NOMO-1 treated with DMSO at 0.1 percent for 48 hours (cell line): ENCODE results near the gene SDK2.

Source experiments
- DNase-seq: peaks from one replicate; lab custom pipeline; 2025; ENCODE audit not compliant: unreplicated experiment; lab: John Stamatoyannopoulos, UW

SDK2 gene

DNA sequence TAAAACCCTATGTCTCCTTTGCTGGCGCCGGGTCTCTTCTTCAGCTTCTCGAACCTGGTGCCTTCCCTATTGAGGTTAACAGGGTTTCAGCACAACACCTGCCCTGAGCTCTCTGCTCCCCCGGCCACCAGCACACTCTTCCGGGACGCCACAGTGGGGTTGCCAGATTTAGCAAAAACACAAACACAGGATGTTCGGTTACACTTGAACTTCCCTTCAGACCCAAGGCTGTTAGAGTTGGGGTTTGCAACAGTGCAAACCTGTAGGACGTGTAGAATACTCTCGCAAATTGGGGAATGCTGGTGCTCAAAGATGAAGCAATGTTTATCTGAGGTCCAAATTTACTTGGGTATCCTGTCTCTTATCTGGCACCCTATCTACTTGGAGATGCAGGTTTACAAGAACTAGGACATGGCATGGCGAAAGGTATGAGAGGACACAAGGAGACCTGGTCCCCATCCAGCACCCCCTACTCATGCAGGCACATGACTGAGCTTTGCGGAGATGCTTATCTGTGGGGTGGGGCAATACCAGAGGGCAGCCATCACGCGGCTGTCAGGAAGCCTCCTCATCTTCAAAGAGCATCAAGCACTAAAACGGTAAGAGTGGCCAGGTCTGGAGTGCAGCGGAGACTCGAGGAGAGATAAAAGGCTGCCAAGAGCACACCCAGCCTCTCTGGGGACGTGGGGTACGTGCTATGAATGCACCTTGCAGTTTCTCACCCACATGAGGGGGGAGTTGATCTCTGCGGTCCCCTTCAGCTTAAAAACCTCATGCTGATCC is 52.8 kb downstream of the SDK2 start:
- no peak for DNase-seq

DNA sequence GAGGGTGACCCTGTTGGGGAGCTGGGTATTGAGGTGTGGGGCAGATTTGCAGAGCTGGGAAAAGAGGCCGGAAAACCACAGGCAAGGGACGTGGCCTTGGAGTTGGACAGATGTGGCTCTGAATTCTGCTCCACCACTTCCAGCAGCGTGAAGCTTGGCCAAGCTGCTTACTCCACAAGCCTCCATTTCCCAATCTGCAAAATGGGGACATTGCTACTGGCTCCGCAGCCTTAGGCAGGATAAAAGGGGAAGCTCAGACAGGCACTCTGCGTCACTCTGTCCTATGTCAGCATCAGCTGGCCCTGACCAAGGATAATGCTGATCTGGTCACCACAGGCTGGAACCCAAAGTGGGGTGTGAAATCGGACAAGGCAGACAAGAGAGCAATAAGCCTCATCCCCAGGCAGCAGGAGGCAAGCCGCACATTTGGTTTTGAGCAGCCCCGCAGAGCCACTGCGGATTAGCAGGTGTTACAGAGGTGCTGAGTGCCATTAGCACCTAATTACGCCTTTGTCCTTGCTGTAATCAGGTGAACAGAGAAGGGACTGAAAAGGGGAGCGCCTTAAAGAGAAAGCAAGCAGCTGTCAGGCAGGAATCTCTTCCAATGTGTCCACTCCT is 54.8 kb downstream of the SDK2 start:
- DNase-seq = no peak

DNA sequence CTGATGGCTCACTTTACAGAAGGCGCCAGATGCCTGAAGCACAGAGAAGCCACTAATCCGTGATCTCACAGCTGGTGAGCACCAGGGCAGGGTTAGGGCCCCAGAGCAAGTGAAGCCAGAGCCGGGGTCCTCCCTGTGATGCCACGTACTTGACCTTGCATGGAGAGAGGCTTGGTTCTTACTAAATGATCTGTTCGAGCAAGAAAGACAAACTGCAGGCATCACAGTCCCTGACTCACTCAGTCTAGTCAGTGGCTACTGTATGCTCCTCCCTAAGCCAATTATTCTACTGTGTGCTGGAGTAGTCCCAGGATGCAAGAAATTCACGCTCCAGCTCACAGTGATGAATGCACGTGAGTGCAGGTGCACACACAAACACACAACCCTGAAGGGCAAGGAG is 55.4 kb downstream of the SDK2 start:
- no peak for DNase-seq

DNA sequence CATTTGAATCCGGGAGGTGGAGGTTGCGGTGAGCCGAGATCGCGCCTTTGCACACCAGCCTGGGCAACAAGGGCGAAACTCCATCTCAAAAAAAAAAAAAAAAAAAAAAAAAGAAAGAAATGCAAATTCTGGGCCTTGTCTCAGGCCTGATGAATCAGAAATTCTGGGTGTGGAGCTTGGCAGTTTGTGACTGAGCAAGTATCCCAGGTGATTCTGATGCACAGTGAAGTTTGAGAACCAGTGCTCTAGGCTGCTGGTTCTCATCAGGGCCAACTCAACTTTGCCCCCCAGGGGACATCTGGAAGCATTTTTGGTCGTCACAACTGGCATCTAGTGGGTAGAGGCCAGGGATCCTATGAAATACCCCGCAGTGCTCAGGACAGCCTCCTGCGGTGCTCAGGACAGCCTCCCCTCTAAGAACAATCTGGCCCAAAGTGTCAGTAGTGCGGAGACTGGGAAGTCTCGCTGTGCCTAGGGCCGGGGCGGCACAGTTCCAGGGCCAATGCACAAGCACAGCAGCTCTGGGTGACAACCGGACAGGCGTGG is 55.9 kb downstream of the SDK2 start:
- DNase-seq = no peak

DNA sequence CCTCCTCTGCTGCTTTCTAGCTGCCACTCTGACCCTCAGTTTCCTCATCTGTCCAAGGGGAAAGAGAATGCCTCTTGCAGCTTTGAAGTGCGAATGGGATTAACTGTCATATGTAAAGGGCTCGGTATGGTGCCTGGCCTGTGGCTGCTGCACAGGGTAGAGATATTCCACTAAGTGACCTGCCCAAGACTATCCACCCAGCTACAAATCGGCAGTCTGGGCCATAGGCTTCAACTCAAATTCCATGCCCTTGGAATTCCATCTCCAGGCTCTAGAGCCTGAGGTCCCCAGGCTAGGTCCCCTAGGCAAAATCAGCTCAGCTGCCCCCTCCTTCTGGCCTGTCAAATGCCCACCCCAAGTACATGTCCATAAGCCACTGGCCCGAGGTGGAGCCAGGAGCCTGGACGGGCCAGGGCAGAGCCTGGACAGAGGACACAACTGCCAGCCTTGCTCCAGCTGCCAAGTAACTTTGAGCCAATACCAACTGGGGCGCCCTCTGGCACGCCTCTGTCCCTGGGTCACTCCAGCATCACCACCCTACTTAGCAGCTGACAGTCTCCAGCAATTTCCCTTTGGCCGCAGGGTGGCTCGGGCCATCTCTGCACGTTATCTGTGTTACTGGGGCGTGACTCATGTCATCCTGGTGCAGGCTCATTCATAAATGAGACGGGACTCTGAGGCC is 57.2 kb downstream of the SDK2 start:
- no peak for DNase-seq

DNA sequence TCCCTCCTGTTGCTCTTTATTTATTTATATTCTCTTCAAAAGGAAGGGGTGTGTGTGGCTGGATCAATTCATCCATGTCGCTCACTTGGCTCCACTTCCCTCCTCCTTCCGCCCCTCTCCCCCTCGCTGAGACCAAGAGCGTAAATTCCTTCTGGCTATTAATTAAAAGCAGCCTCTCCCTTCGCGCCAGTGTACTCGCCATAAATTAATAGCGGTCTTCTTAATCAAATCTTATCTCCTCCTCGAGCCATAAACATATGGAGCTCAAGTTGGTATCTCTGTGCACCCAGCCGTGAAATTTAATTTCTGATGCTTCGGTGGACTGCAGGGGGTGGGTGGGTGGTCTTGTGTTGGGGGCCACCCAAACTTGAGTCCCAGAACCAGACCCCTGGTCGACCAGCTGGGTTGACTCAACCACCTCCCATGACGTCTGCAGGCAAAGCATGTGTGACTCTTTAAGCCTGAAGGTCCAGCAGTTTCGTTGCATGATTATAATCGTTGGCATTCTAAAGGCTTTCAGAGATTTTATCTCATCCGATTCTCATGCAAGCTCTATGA is 57.9 kb downstream of the SDK2 start:
- no peak for DNase-seq

DNA sequence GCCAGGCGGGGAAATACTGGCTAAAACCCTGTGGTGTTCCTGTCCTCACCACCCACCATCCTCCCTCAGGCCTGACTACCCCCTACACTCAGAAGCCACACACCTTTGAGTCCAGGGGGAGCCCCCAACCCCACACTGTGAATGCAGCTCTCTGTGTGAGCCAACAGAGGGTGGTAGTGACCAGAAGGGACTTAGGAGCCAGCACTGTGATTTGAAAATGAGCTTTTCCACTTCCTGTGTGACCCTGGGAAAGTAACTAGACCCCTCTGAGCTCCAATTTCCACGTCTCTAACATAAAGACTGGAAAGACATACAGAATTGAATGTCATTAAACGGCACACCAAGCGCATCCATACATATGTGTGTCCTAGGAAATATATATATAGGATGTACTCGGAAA is 58.7 kb downstream of the SDK2 start:
- no peak for DNase-seq

DNA sequence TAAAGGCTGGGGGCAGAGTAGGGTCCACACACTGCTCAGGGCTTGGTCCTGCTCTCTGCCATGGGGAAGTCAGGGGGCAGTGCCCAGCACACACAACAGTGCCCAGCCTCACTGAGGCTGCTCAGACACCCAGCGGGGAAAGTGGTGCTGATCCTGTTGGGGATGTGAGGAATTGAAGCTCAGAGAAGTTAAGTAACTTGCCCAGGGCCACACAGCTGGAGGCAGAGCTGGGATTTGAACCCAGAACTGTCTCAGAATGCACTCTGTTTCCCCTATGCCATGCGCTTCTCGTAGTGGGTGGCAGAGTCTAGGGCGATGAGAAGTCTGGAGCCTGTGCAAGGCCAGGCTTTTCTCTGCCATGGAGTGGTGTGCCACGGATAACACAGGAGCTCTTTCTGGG is 59.3 kb downstream of the SDK2 start:
- DNase-seq = no peak

DNA sequence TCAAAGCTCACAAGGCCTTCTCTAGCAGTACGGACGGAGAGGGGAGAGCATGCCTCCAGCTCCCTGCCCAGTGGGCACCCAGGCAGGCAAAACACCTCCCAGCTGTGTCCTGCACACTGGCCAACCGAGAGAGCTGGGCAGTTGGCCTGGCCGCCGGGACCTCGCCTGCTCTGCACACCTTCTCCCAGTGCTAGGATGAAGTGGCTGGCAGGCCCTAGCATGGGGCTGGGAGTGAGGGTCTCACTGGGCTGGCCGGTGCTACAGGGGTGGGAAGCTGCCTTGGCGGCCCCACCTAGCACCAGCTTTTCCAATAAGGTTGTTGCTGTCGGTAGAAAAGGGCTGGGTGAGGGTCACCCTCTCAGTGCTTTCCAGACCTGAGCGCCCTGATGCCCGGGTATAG is 60.2 kb downstream of the SDK2 start:
- no peak for DNase-seq

DNA sequence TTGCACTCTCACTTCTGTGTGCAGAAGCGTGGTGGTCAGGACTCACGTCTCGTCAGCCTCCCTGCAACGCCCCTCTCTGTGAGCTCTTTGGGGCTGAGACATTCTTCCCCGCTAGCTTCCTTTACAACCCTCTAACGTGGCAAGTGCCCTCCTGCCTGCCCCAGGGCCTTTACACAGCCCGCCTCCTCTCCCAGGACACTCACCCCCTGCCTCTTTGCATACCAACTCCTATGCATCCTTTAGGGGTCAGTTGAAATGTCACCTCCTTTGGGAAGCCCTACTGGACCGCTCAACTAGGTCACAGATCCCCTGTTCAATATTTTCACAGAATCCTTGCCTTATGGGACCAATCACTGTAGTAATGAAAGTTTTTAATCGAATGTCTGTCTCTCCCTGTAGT is 61.4 kb downstream of the SDK2 start:
- no peak for DNase-seq

DNA sequence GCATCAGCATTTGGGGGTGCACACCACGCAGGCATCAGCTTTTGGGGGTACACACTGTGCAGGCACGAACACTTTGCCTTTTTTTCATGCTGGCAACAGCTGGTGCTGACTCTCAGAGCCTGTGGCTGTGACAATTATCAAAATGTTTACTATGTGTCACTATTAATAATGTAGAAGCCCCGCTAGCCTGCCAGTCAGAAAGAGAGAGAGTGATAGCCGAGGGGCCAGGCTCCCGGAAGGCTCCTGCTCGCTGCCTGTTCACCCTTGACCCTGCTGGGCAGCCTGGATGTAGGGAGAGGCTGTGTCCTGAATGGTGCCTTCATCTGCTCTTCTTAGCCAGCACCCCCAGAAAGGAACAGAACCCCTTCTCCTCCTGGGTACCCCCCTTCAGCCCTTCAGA is 61.9 kb downstream of the SDK2 start:
- DNase-seq = no peak

DNA sequence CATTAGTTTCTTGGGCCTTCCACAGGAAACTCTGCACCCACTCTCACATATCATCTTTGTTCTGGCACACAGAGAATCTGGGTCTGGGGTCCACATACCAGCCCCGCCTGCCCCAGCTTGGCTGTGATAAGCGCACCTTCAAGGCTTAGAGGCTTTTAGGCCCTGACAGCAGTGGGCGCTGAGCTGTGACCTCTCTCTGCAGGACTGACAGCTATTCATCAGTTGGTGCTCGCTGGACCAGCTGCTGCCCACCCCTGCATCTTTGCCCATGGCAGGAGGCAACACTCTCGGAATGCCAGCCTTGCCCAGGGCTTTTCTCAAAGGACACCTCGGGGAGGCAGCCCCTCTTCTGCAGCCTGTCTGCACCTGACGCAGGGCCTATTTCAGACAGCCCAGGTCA is 62.9 kb downstream of the SDK2 start:
- no peak for DNase-seq

DNA sequence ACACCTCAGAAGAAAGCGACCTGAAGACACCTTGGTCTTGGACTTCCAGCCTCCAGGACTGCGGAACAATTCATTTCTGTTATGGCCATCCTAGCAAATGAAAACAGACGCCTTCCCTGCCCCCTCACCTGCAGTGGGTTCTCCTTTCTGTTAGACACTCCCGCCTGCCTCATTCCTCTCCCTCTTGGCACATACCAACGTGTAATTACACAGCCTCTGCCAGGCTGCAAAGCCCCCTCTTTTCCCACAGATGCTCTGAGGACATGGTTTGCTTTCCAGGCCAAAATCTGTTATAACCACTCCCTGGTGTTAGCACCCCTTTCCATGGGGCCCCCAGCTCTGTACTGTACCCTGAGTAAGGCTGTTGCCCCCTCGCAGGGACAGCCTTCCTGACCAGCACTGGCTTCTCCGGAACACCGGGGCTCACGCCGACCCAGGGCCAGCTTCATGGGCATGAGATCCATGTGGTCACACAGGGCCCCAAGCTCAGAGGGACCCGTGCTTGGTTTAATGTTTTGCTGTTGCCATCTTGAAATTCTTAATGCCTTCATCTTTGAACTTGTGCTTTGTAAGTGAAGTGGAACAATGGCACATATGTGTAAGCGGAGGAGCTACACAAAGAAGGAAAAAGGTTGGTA is 64.1 kb downstream of the SDK2 start:
- no peak for DNase-seq

DNA sequence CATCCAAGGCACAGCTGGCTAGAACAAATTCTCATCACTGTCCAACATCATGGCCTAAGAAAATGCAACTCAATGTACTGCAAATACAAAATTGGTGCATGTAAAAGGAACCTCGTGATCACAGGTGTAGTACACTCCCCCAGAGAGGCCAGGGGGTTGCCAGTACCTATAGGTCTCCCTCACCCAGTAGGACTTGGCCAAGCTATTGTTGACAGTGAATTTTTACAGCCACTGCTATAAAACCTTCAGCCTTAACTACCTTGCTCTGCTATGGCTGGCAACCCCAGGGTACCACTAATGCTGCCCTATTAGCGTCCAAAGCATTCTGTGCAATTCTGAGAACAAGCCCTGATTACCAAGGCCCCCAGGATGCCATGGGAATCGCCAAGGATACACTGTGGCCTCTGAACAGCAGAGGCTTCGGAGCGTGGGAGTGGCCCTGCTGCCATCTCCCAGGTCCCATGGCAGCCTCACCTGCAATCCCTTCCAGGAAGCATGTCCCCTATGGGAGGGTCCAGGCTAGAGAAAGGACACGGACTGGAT is 67.6 kb downstream of the SDK2 start:
- DNase-seq = no peak

DNA sequence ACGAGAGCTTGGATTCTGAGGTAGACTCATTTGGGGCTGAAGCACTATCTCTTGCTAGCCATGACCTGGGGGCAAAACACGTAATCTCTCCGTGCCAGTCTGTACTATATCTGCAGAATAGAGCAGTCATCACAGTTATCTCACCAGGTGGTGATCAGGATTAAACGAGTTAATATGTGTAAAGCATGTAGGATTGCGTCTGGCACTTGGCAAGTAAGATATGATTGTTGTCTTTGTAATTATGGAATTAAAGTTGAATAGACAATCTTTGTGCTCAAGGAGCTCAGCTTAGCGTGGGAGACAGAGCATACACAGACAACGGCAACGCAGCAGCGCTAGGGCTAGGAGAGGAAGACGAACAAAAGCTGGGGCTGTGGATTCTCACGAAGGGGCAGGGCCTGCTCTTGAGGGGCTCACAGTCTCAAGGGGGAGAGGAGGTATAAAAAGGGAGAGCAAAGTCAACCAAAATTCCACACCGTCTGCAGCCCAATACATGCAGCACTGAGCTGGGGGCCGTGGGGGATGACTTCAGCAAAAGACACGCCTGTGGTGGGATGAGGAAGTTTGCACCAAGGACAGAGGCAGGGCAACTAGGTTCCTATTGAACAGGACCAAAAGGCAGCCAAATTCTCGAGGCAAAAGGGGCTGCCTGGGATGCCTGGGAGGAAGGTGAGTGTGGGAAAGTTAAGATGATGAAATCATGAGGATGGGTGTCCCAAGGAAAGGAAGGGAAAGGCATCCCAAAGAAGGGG is 68.6 kb downstream of the SDK2 start:
- DNase-seq = no peak

DNA sequence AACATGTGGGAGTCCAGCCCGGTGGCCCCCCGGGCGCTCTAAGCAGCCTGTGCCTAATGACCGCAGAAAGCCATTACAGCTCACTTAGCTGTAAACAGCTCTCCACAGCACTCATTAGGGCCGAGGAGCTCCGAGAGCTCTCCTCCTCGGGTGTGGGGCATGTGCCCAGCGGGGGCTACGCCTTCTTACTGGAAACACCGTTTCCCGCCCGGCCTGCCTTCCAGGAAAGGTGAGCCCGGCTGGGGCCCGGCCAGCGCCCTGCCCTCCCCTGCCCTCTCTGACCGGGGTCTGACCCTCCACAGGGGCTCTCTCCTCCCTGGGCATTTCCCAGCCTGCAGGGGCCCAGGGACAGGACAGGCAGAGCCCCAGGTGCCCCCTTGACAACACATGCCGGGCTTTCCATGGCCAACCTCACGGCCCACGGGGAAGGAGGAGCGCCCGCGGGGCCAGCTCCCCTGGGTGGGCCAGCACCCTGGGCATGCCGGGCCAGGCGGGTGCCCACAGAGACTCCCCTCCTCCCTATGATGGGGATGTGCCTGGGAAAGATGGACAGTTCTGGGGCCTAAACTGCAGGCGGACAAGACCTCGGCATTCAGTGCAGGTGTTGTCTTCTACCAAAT is 72.6 kb downstream of the SDK2 start:
- no peak for DNase-seq

DNA sequence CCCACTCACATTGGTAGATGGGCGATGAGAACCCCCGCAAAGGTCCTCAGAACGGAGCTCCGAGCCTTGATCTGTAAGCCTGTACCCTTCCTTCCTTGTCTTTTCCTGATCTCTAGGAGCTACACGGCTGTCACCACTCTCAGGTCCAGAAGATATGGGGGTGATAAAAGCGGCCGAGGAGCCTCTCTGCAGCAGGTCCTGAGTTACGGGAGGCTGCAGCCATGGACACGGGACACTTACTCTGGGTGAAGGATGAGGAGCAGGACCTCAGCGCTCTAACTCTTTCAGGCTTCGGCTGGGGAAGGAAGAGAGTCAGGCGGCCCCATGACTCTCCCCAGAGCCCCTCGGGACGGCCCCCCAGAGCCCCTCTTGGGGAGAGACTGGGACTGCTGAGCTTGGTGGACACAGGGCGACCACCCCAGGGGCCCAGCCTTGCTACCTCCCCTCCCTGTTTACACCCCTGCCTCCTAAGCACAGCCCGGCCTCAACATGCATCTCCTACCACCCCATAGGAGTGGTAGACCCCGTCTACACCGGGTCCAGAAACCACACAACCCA is 74.4 kb downstream of the SDK2 start:
- no peak for DNase-seq

DNA sequence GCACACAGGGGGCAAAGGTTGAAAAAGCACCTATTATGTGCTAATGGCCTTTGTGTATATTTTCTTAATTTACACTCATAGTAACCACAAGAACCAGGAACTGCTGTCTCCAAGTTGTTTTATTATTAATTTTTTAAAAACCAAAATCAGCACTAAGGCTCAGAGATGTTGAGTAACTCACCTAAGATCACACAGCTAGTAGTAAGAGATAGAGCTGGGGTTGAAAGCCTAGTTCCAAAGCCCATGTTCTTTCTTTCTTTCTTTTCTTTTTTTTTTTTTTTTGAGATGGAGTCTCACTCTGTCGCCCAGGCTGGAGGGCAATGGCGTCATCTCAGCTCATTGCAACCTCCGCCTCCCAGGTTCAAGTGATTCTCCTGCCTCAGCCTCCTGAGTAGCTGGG is 75.3 kb downstream of the SDK2 start:
- DNase-seq = no peak

DNA sequence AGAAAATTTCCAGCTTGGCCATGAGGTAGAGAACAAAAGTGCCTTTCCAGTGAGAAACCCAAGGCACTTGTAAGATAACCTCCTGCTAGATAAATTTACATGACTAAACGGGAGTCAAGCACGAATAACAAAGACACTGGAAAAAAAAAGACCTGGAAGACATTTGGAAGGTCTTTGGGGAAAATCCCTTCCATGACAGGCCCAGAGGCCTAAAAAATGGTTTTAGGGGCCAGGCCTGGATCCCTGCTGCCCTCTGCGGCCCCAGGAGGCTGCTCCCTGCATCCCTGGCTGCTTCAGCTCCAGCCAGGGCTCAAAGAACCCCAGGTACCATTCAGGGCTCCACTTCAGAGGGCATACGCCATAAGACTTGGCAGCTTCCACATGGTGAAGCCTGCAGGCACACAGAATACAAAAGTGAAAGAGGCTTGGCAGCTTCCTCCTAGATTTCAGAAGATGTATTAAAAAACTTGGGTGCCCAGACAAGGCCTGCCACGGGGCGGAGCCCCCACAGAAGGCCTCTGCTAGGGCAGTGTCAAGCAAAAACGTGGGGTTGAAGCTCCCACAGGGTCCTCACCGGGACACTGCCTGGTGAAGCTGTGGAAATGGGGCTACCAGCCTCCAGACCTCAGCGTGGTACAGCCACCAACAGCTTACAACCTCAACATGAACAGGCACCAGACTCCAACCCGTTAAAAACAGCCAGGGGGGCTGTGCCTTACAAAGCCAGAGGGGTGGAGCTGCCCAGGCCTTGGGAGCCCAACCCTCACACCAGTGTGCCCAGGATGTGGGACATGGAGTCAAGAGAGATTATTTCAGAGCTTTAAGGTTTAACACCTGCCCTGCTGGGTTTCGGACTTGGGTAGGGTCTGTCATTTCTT is 77.1 kb downstream of the SDK2 start:
- DNase-seq = no peak
